Mammary epithelial cell (primary cell): ENCODE measurements around the gene SDK1.

Experiments
- CTCF ChIP-seq, 2 donors: IDR thresholded peaks in 1 of 2; conservative IDR thresholded peaks in 1 of 2; 2 replicates each; pipeline ENCODE4 v1.5.1; 2011 to 2012; ENCODE audit warnings: inconsistent platforms in 2 of 2, low read length in 2 of 2, mild to moderate bottlenecking in 2 of 2, control low read depth in 1 of 2, low read depth in 1 of 2; ENCODE audit not compliant: insufficient read depth in 1 of 2; ENCODE audit errors: extremely low read depth in 1 of 2
- EZH2 ChIP-seq: IDR thresholded peaks from 2 replicates; pipeline ENCODE4 v1.6.1; 2012; ENCODE audit warnings: low read length, inconsistent platforms, borderline replicate concordance

- TF ChIP-seq EZH2 (no peak), CTCF (conservative IDR thresholded peaks at IDR 0.05 in 1 of 2, IDR thresholded peaks at IDR 0.05 in 1 of 2; ENCODE audit: extremely low read depth in 1 of 2, insufficient read depth in 1 of 2, low read depth in 1 of 2, low read length in 2 of 2) (no peak)
Observed at GRCh38 chr7:4235596-4235995, 934.5 kb downstream of the SDK1 start.
